Cardiac muscle cell (in vitro differentiated cells and primary cell): Measurements from ENCODE around the gene TSHZ1. TPM values are rescaled to one million over a fixed set of nuclear protein-coding genes. Genes with fewer than 3 reads are reported as not detected.

ENCODE experiments used
- DNase-seq, 2 donors: peaks; one replicate each; pipeline versions ENCODE4 v3.0.0 to v3.0.0-alpha.2; 2010 to 2017; ENCODE audit warnings: low read depth in 1 of 2, low spot score in 1 of 2
- H3K27ac ChIP-seq: fragments of 200-600 bp; sonication (generic); 2 replicates; pipeline ENCODE4 v1.5.1; 2016
- H3K27me3 ChIP-seq: fragments of 200-600 bp; sonication (generic); 2 replicates; pipeline ENCODE4 v1.6.0; 2016; ENCODE audit warnings: control low read depth
- H3K36me3 ChIP-seq: fragments of 200-600 bp; sonication (generic); 2 replicates; pipeline ENCODE4 v1.5.1; 2016; ENCODE audit warnings: control low read depth
- H3K4me1 ChIP-seq: fragments of 200-600 bp; sonication (generic); 2 replicates; pipeline ENCODE4 v1.8.1; 2017; ENCODE audit warnings: low read depth, mild to moderate bottlenecking, mixed run types
- H3K4me3 ChIP-seq: fragments of 200-600 bp; sonication (generic); 2 replicates; pipeline ENCODE4 v1.5.1; 2016; ENCODE audit warnings: mild to moderate bottlenecking
- H3K9me3 ChIP-seq: fragments of 200-600 bp; sonication (generic); 2 replicates; pipeline ENCODE4 v1.5.1; 2017; ENCODE audit warnings: low read depth, mild to moderate bottlenecking, control low read depth
- polyA plus RNA-seq: library from polyadenylated mRNA; unstranded; fragments of >200 nt; fragmentation: Nextera tagmentation; extraction: Ambion mirVana; gene quantifications from 2 replicates; pipeline ENCODE4 v1.2.1, GENCODE V29; 2016
- total RNA-seq: library from RNA; depleted of rRNA; stranded (reverse); fragments of >200 nt; gene quantifications from 2 replicates; pipeline ENCODE4 v1.2.3, GENCODE V29; 2016
- TF ChIP-seq, protein P1 (sequence below): IDR thresholded peaks from 2 replicates; pipeline ENCODE4 v1.5.1; 2012; ENCODE audit warnings: low read depth, mild to moderate bottlenecking, low read length

Gene TSHZ1
- total and polyA plus RNA-seq, 2 experiments from 2014 or later, result 6.5 to 13.5 TPM

DNA sequence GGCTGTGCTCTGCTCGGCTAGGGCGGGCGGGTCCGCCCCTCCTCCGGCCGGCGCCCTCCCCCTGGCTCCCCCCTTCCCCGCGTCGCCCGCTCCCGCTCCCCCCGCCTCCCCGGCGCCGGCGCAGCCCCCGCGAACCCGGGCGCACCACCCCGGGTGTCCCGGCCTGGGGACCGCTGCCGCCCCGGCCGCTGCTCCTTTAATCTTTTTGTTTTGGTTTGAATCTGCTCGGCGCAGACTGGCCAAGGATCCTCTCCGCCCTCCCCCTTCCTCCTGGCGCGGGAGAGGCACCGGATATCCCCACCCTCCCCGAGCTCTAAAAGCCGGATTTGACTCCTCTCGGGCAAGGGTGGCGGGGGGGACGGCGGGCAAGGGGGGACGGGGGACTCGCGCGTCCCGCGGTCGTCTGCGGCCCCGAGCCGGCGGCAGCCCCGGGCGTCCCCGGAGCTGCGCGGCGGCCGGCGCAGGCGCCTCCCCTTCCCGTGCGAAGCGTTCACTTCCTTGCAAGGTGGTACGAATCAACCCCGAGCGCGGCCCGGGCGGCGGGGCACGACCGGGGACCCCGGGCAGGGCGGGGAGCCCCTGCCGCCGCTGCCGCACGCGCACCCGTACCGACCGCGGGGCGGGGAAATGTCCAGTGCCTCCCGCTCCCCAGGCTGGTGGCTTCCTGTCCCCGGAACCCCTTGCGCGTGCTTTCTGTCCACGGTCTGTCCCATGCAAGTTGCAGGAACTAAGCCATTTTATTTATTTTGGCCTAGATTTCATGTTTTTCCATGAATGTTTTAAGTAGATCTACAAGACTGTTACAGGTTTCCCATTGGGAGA, 1.3 kb upstream of the TSHZ1 start, which contains the start of gene PTGR3:
Gene PTGR3, minus strand, starts transcription at position 11 of the 822 bp plus-strand sequence. CDS start 81 bp downstream, outside the sequence.
- no peaks in the 10 kb centered on the region for H3K36me3 ChIP-seq
- peaks cover 20% of the 10 kb centered on the region for H3K4me1 ChIP-seq
- TF ChIP-seq, protein P1, sequence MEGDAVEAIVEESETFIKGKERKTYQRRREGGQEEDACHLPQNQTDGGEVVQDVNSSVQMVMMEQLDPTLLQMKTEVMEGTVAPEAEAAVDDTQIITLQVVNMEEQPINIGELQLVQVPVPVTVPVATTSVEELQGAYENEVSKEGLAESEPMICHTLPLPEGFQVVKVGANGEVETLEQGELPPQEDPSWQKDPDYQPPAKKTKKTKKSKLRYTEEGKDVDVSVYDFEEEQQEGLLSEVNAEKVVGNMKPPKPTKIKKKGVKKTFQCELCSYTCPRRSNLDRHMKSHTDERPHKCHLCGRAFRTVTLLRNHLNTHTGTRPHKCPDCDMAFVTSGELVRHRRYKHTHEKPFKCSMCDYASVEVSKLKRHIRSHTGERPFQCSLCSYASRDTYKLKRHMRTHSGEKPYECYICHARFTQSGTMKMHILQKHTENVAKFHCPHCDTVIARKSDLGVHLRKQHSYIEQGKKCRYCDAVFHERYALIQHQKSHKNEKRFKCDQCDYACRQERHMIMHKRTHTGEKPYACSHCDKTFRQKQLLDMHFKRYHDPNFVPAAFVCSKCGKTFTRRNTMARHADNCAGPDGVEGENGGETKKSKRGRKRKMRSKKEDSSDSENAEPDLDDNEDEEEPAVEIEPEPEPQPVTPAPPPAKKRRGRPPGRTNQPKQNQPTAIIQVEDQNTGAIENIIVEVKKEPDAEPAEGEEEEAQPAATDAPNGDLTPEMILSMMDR, result no peak
- peaks cover 57% of the 10 kb centered on the region for H3K27me3 ChIP-seq
- DNase-seq, result peak; percentile 83 to 86
- H3K9me3 ChIP-seq, result no peaks in the 10 kb centered on the region
- H3K4me3 ChIP-seq, result peak within 1 kb of the TSS; percentile 97
- H3K27ac ChIP-seq, result peak within 1 kb of the TSS; percentile 89

DNA sequence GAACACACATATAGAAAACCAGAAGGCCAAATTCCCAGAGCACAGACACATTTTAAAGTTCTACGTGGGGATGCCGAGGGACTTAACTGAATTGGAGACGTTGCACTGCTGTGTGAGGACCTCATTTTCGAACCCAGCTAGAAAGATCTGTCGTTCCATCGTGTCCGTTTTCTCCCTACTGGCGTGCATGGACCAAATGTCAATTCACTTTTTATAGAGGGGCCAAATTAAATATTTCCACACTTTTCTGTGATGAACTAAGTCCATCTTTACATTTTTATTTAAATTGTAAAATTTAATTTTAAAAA, 692 bp upstream of the TSHZ1 start:
- DNase-seq, result peak in 1 of 2 donors; percentile 43
- Histone ChIP-seq H3K4me1 (peaks cover 20% of the 10 kb centered on the region), H3K27ac (peak overlapping the region; percentile 89), H3K27me3 (peaks cover 52% of the 10 kb centered on the region), H3K36me3 (no peaks in the 10 kb centered on the region), H3K9me3 (no peaks in the 10 kb centered on the region), H3K4me3 (peak overlapping the region; percentile 97)
- TF ChIP-seq, protein P1, result no peak

DNA sequence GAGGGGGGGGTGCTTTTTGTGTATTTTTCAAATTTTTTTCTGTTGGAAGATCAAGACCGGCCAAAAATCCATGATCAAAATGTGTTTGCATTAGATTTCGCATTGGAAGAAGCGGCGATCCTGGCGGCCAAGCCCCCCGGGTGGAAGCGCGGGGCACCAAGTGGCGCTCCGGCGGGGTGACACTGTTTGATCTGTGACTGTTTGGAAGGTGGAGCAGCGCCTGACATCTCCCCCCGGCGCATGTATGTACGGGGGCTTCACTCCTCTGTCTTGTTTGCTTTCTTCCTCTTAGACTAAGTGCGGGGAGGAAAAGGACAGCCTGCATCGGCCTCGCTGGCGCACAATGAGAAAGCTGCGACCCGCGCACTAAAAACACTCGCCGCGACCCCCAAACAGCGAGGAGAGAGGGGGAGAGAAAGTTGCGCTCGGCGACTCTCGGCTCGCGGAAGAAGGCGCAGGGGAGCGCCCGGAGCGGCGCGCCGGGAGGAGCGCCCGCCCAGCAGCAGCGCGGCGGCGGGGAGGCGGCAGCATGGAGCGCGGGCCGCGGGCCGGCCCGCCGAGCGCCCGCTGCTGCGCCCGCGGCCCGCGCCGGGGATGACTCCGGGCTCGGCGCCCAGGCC, 515 bp downstream of the TSHZ1 start:
- H3K4me1 ChIP-seq, result peaks cover 20% of the 10 kb centered on the region
- H3K27ac ChIP-seq, result peak overlapping the region; percentile 52
- H3K36me3 ChIP-seq, result no peaks in the 10 kb centered on the region
- peaks cover 40% of the 10 kb centered on the region for H3K27me3 ChIP-seq
- DNase-seq, result peak; percentile 40 to 64
- peak overlapping the region; percentile 97 for H3K4me3 ChIP-seq
- H3K9me3 ChIP-seq, result no peaks in the 10 kb centered on the region
- TF ChIP-seq, protein P1, result no peak

DNA sequence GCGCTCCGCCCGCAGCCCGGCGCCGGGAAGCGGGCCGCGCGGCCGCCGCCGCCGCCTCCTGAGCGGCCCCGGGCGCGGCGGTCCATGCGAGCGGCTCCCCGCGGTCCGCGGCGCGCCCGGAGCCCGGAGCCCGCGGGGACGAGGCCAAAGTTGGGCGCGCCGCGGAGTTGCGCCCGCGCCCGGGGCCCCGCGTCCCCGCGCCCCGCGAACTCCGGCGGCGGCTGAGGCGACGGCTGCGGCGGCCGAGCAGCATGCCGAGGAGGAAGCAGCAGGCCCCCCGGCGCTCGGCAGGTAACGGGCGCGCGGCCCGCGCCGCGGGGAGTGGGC, 992 bp downstream of the TSHZ1 start:
- TF ChIP-seq, protein P1, result no peak
- Histone ChIP-seq H3K4me3 (peak overlapping the region; percentile 91), H3K27ac (no peak overlapping the region), H3K4me1 (peaks cover 20% of the 10 kb centered on the region), H3K9me3 (no peaks in the 10 kb centered on the region), H3K27me3 (peaks cover 35% of the 10 kb centered on the region), H3K36me3 (no peaks in the 10 kb centered on the region)
- DNase-seq, result peak in 1 of 2 donors; percentile 47

DNA sequence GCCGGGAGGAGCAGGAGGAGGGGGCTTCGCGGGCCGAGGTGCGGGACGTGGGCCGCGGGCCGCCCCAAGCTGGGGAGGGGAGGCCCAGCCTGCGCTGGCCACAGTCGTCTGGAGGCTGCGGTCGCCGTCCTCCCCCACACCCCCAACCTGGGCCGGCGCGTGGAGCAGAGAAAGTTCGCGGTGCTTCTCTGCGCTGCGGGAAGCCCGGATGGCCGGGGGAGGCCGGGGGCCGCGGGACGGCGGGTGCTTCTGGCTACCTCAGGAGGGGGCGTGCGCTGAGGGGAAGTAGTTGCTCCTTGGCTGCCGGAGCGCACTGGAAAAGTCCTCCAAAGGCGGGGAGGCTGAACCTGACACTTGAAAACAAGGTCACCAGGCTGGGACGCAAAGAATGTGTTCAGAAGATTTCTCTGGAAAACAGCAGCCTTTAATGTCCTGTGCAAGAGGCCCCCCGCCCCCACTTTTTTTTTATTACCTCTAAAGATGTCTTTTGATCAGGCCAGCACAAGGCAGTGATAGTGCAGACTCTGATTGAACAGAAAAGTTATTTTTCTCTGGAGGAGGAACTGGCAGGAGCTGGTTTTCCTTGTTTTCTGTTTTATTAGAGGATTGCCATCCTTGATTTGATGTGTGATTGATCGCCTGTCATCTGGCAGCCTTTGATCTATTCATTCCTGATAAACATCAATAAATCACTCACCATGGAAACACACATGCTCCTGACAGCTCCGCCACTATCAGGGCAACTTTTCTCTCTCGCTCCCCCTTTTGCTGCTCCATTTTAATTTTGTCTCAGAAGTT, 1.6 kb downstream of the TSHZ1 start:
- peak overlapping the region; percentile 40 for H3K27ac ChIP-seq
- TF ChIP-seq, protein P1, result no peak
- H3K4me1 ChIP-seq, result peaks cover 17% of the 10 kb centered on the region
- H3K9me3 ChIP-seq, result no peaks in the 10 kb centered on the region
- peak overlapping the region; percentile 91 for H3K4me3 ChIP-seq
- peaks cover 29% of the 10 kb centered on the region for H3K27me3 ChIP-seq
- peak; percentile 43 to 73 for DNase-seq
- no peaks in the 10 kb centered on the region for H3K36me3 ChIP-seq
